Activated T-cell treated with anti-CD3 and anti-CD28 coated beads for 1 hour (primary cell): ENCODE measurements around the gene LINC01488.

Experiments used
- DNase-seq: peaks from one replicate; pipeline ENCODE4 v3.0.0-alpha.2; 2020; ENCODE audit warnings: low read depth

The LINC01488 gene

GRCh38 chr11:69530278-69531070 is 49.0 kb downstream of the LINC01488 start:
- DNase-seq, result no peak

GRCh38 chr11:69531071-69531716 is 49.7 kb downstream of the LINC01488 start:
- no peak for DNase-seq

GRCh38 chr11:69531717-69532088 is 50.2 kb downstream of the LINC01488 start:
- DNase-seq, result no peak

- no peak for DNase-seq
These were observed 52.1 kb downstream of the LINC01488 start for GRCh38 chr11:69533296-69534165.

- no peak for DNase-seq
These were observed 52.7 kb downstream of the LINC01488 start for GRCh38 chr11:69534166-69534530.

- no peak for DNase-seq
These were observed 54.4 kb downstream of the LINC01488 start for GRCh38 chr11:69535908-69536307.

- DNase-seq, result no peak
These were observed 54.9 kb downstream of the LINC01488 start for GRCh38 chr11:69536406-69536805.

GRCh38 chr11:69537126-69537525 is 55.7 kb downstream of the LINC01488 start:
- no peak for DNase-seq

- no peak for DNase-seq
These were observed 56.6 kb downstream of the LINC01488 start for GRCh38 chr11:69537855-69538640.

GRCh38 chr11:69538854-69539253 is 57.4 kb downstream of the LINC01488 start:
- DNase-seq, result no peak

GRCh38 chr11:69539416-69540117 is 58.1 kb downstream of the LINC01488 start:
- no peak for DNase-seq

GRCh38 chr11:69540118-69541000 is 58.9 kb downstream of the LINC01488 start:
- DNase-seq, result no peak

- no peak for DNase-seq
These were observed 59.5 kb downstream of the LINC01488 start for GRCh38 chr11:69541001-69541285.

GRCh38 chr11:69541501-69542313 is 60.2 kb downstream of the LINC01488 start:
- no peak for DNase-seq

GRCh38 chr11:69542314-69543168 is 61.1 kb downstream of the LINC01488 start:
- DNase-seq, result no peak
